HepG2 (cell line): ENCODE data around the gene CRYAA. TPM values are rescaled to one million over a fixed set of nuclear protein-coding genes. Genes with fewer than 3 reads are reported as not detected.
A peak's percentile ranks its signal among the peaks of the same experiment; 100 is the strongest.

ENCODE experiments used
- CREBL2 ChIP-seq: sonication (generic); formaldehyde crosslinking; IDR thresholded peaks from 2 replicates; pipeline ENCODE4 v1.8.1; 2023; ENCODE audit warnings: missing genetic modification reagents, mild to moderate bottlenecking, borderline replicate concordance
- DMAP1 ChIP-seq: IDR thresholded peaks from 2 replicates; pipeline ENCODE4 v1.6.1; 2016
- LBX2 ChIP-seq: sonication (generic); formaldehyde crosslinking; IDR thresholded peaks from 2 replicates; pipeline ENCODE4 v1.5.0; 2020; ENCODE audit warnings: missing genetic modification reagents, mild to moderate bottlenecking, borderline replicate concordance
- SSRP1 ChIP-seq: IDR thresholded peaks from 2 replicates; pipeline ENCODE4 v1.6.1; 2016; ENCODE audit warnings: control low read depth
- TEAD3 ChIP-seq: optimal IDR thresholded peaks from 2 replicates; pipeline ENCODE3; 2016; ENCODE audit warnings: borderline replicate concordance
- ZNF546 ChIP-seq: sonication (generic); formaldehyde crosslinking; conservative IDR thresholded peaks from 2 replicates; pipeline ENCODE4 v1.8.1; 2023; ENCODE audit warnings: mild to moderate bottlenecking, missing genetic modification reagents
- polyA plus RNA-seq, 8 experiments: library from polyadenylated mRNA; depleted of rRNA in 3 of 8; stranded (reverse) in 7 of 8; unstranded in 1 of 8; fragments of >200 nt; fragmentation: Illumina TruSeq in 4 of 8; extraction: Trizol in 4 of 8; gene quantifications; 2 replicates each; pipeline versions ENCODE4 v1.2.1 to v1.2.3, GENCODE V29; 2011 to 2016; ENCODE audit warnings: low read depth in 4 of 8, missing spikeins in 1 of 8, mixed read lengths in 1 of 8; ENCODE audit not compliant: insufficient read depth in 1 of 8
- total RNA-seq, 5 experiments: library from RNA; depleted of rRNA; stranded (reverse); fragments of >200 nt; fragmentation: Illumina TruSeq; extraction: Trizol; gene quantifications; 2 replicates each; pipeline ENCODE4 v1.2.3, GENCODE V29; 2016; ENCODE audit warnings: low read depth in 1 of 5

Gene CRYAA
- total and polyA plus RNA-seq, 2 of the 13 experiments (the other 11 are each of a cell fraction or from before 2014, with no cell fraction given): 5.6 to 8.6 TPM

GRCh38 chr21:43211760-43212115 lies 42.9 kb downstream of the CRYAA start (continued):
- TF ChIP-seq LBX2 (no peak), CREBL2 (CRISPR knock-in tag) (no peak), DMAP1 (CRISPR knock-in tag) (no peak), TEAD3 (no peak), ZNF546 (no peak), SSRP1 (CRISPR knock-in tag) (0 out of 2 replicates have a peak, but pooled peaks have one; percentile 9)

Other genes with a start within 250 kb of the CRYAA start
- not detected in 2 replicates for gene ERVH48-1, start 243.4 kb upstream of the CRYAA start, total RNA-seq (2016; rRNA removed; fragmentation: Illumina TruSeq; extraction: Trizol)
- 1.0 and 1.8 TPM in 2 replicates for gene ERVH48-1, start 243.4 kb upstream of the CRYAA start, polyA plus RNA-seq (2011; rRNA removed)
- gene PKNOX1, start 194.4 kb upstream of the CRYAA start, total RNA-seq (2016; rRNA removed; fragmentation: Illumina TruSeq; extraction: Trizol): 7.9 and 9.6 TPM in 2 replicates
- gene PKNOX1, start 194.4 kb upstream of the CRYAA start, polyA plus RNA-seq (2011; rRNA removed): 16.2 and 18.1 TPM in 2 replicates
- 43.5 and 64.7 TPM in 2 replicates for gene CBS, start 93.2 kb upstream of the CRYAA start, total RNA-seq (2016; rRNA removed; fragmentation: Illumina TruSeq; extraction: Trizol)
- 99.3 and 112 TPM in 2 replicates for gene CBS, start 93.2 kb upstream of the CRYAA start, polyA plus RNA-seq (2011; rRNA removed)
- gene U2AF1, start 61.4 kb upstream of the CRYAA start, total RNA-seq (2016; rRNA removed; fragmentation: Illumina TruSeq; extraction: Trizol): 21.2 and 28.6 TPM in 2 replicates
- gene U2AF1, start 61.4 kb upstream of the CRYAA start, polyA plus RNA-seq (2011; rRNA removed): 26.8 and 27.4 TPM in 2 replicates